ENCODE data around the gene LSAMP. TPM values are rescaled to one million over a fixed set of nuclear protein-coding genes. Genes with fewer than 3 reads are reported as not detected.

The LSAMP gene
- total RNA-seq, 1 donor from 2014 or later, result not detected

DNA sequence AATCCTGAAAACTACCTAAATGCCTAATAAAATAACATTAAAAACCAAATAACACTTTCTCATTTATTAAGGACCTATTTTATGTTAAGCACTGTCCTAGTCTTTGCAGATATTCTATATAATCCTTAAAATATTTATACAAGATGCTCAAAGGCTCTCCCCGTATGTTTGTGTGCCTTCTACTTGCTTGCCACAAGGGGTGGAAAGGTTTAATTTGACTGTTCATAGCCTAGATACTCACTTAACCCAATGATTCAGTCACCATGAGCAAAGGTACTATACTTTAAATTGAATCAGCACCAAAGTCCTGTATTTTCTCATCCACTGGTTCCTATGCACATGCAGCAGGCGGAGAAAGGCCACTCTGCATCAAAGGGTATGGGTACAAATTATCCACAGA is 32.0 kb downstream of the LSAMP start:
- Mint-ChIP-seq H3K9me3 (no peaks in the 10 kb centered on the region), H3K4me3 (no peak overlapping the region), H3K27ac (no peak overlapping the region), H3K4me1 (no peaks in the 10 kb centered on the region), H3K36me3 (ENCODE audit: low read depth) (no peaks in the 10 kb centered on the region), H3K27me3 (no peaks in the 10 kb centered on the region)
- intact Hi-C loops (cut with micrococcal nuclease), result no loop called here
- no peak for DNase-seq

DNA sequence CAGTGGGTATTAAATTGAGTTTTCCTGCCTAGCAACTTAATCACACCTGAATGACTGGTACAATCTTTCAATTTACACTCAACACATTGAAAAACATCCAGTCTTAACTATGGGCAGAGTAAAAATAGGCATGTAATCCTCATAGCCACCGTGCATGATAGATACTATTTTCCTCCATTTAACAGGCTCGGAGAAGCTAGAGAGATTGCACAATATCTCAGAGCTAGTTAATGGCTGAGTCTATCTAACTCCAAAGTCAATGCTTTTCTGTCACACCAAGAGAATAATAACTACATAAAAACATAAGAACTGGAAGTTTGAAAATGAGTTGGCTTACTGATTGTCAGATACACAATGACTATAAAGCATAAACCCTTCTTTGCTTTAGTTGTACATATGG is 36.8 kb downstream of the LSAMP start:
- Mint-ChIP-seq H3K9me3 (no peaks in the 10 kb centered on the region), H3K36me3 (ENCODE audit: low read depth) (no peaks in the 10 kb centered on the region), H3K27me3 (no peaks in the 10 kb centered on the region), H3K4me3 (no peak overlapping the region), H3K27ac (no peak overlapping the region), H3K4me1 (no peaks in the 10 kb centered on the region)
- intact Hi-C loops (cut with micrococcal nuclease), result no loop called here
- DNase-seq, result no peak

GRCh38 chr3:116405231-116405630 is 40.1 kb downstream of the LSAMP start:
- H3K36me3 Mint-ChIP-seq (ENCODE audit: low read depth), result no peaks in the 10 kb centered on the region
- no peaks in the 10 kb centered on the region for H3K9me3 Mint-ChIP-seq
- intact Hi-C loops (cut with micrococcal nuclease), result no loop called here
- H3K4me3 Mint-ChIP-seq, result no peak overlapping the region
- H3K4me1 Mint-ChIP-seq, result no peaks in the 10 kb centered on the region
- no peak for DNase-seq
- H3K27ac Mint-ChIP-seq, result no peak overlapping the region
- no peaks in the 10 kb centered on the region for H3K27me3 Mint-ChIP-seq

GRCh38 chr3:116399701-116400226 is 45.5 kb downstream of the LSAMP start:
- no peak for DNase-seq
- intact Hi-C loops (cut with micrococcal nuclease), result no loop called here
- no peaks in the 10 kb centered on the region for H3K36me3 Mint-ChIP-seq (ENCODE audit: low read depth)
- no peaks in the 10 kb centered on the region for H3K27me3 Mint-ChIP-seq
- no peaks in the 10 kb centered on the region for H3K4me1 Mint-ChIP-seq
- peaks cover 4% of the 10 kb centered on the region for H3K9me3 Mint-ChIP-seq
- no peak overlapping the region for H3K27ac Mint-ChIP-seq
- no peak overlapping the region for H3K4me3 Mint-ChIP-seq

- H3K27ac Mint-ChIP-seq, result no peak overlapping the region
- no peaks in the 10 kb centered on the region for H3K36me3 Mint-ChIP-seq (ENCODE audit: low read depth)
- H3K4me1 Mint-ChIP-seq, result no peaks in the 10 kb centered on the region
- intact Hi-C loops (cut with micrococcal nuclease), result no loop called here
- no peak for DNase-seq
- peaks cover 4% of the 10 kb centered on the region for H3K9me3 Mint-ChIP-seq
- no peaks in the 10 kb centered on the region for H3K27me3 Mint-ChIP-seq
- no peak overlapping the region for H3K4me3 Mint-ChIP-seq
Observed at GRCh38 chr3:116394365-116394764, 50.9 kb downstream of the LSAMP start.

- intact Hi-C loops (cut with micrococcal nuclease), result no loop called here
- Mint-ChIP-seq H3K9me3 (peaks cover 4% of the 10 kb centered on the region), H3K27me3 (no peaks in the 10 kb centered on the region)
Observed at GRCh38 chr3:116393199-116393598, 52.1 kb downstream of the LSAMP start.

GRCh38 chr3:116392291-116392690 is 53.0 kb downstream of the LSAMP start:
- Mint-ChIP-seq H3K4me3 (no peak overlapping the region), H3K9me3 (peaks cover 4% of the 10 kb centered on the region), H3K36me3 (ENCODE audit: low read depth) (no peaks in the 10 kb centered on the region), H3K4me1 (no peaks in the 10 kb centered on the region), H3K27ac (no peak overlapping the region), H3K27me3 (no peaks in the 10 kb centered on the region)
- intact Hi-C loops (cut with micrococcal nuclease), result no loop called here
- no peak for DNase-seq

More at GRCh38 chr3:116393199-116393598, 52.1 kb downstream of the LSAMP start:
- no peak overlapping the region for H3K27ac Mint-ChIP-seq
- H3K4me3 Mint-ChIP-seq, result no peak overlapping the region
- DNase-seq, result no peak
- no peaks in the 10 kb centered on the region for H3K36me3 Mint-ChIP-seq (ENCODE audit: low read depth)
- no peaks in the 10 kb centered on the region for H3K4me1 Mint-ChIP-seq

DNA sequence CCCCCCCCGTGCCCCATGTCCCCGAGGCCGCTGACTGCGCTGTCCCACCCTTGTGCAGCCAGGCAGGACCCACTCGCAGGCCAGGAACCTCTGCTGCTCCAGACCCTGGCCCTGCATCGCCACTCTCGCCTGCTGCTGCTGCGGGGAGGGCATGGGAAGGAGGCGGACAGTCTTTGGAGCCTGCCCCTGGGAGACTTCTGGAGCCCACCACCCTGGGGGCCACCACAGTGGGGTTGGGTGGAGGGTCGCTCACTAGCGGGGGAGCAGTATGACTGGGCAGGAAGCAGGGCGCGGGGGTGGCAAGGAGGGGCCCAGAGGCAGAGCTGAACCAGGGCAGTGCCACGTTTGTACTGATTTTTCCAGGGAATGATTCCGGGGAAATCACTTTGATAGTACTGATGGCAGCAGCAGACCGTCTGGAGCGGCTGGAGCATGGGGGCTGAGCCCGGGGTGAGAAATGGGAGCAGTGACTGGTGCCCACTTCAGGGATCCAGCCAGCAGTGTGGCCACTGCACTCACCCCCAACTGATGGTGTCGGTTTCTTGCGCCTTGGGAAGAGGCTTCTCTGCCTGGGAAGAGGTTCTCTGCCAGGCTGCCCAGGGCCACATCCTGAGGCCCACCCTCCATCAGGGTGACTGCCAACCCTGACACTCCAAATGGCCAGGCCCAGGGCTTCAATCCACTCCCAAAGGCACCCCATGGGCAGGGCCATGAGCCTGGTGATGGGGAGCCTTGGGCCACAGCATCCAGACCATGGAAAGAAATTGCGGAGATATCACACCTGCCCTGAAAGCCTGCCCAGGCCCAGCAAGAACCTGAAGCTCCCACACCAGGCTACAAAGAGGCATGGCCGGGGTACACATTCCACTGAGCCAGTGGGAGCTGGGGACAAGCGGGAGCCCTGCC is 53.7 kb downstream of the LSAMP start:
- H3K4me1 Mint-ChIP-seq, result no peaks in the 10 kb centered on the region
- no peaks in the 10 kb centered on the region for H3K27me3 Mint-ChIP-seq
- H3K4me3 Mint-ChIP-seq, result no peak overlapping the region
- H3K36me3 Mint-ChIP-seq (ENCODE audit: low read depth), result no peaks in the 10 kb centered on the region
- no peak for DNase-seq
- H3K27ac Mint-ChIP-seq, result no peak overlapping the region
- intact Hi-C loops (cut with micrococcal nuclease), result no loop called here
- no peaks in the 10 kb centered on the region for H3K9me3 Mint-ChIP-seq

GRCh38 chr3:116390318-116390717 is 55.0 kb downstream of the LSAMP start:
- intact Hi-C loops (cut with micrococcal nuclease), result no loop called here
- no peaks in the 10 kb centered on the region for H3K27me3 Mint-ChIP-seq
- no peaks in the 10 kb centered on the region for H3K9me3 Mint-ChIP-seq
- no peak overlapping the region for H3K27ac Mint-ChIP-seq
- H3K4me1 Mint-ChIP-seq, result no peaks in the 10 kb centered on the region
- H3K4me3 Mint-ChIP-seq, result no peak overlapping the region
- H3K36me3 Mint-ChIP-seq (ENCODE audit: low read depth), result no peaks in the 10 kb centered on the region
- DNase-seq, result no peak

GRCh38 chr3:116388867-116389385 is 56.4 kb downstream of the LSAMP start:
- H3K4me3 Mint-ChIP-seq, result no peak overlapping the region
- no peaks in the 10 kb centered on the region for H3K36me3 Mint-ChIP-seq (ENCODE audit: low read depth)
- H3K27ac Mint-ChIP-seq, result no peak overlapping the region
- no peaks in the 10 kb centered on the region for H3K4me1 Mint-ChIP-seq
- no peak for DNase-seq
- no peaks in the 10 kb centered on the region for H3K27me3 Mint-ChIP-seq
- intact Hi-C loops (cut with micrococcal nuclease), result no loop called here
- H3K9me3 Mint-ChIP-seq, result no peaks in the 10 kb centered on the region

GRCh38 chr3:116386168-116386567 is 59.1 kb downstream of the LSAMP start:
- Mint-ChIP-seq H3K36me3 (ENCODE audit: low read depth) (no peaks in the 10 kb centered on the region), H3K4me3 (no peak overlapping the region), H3K27me3 (no peaks in the 10 kb centered on the region), H3K27ac (no peak overlapping the region), H3K9me3 (no peaks in the 10 kb centered on the region), H3K4me1 (no peaks in the 10 kb centered on the region)
- intact Hi-C loops (cut with micrococcal nuclease), result no loop called here
- no peak for DNase-seq

- H3K4me3 Mint-ChIP-seq, result no peak overlapping the region
- DNase-seq, result no peak
- no peaks in the 10 kb centered on the region for H3K4me1 Mint-ChIP-seq
- no peaks in the 10 kb centered on the region for H3K9me3 Mint-ChIP-seq
- intact Hi-C loops (cut with micrococcal nuclease), result no loop called here
- H3K27me3 Mint-ChIP-seq, result no peaks in the 10 kb centered on the region
- no peaks in the 10 kb centered on the region for H3K36me3 Mint-ChIP-seq (ENCODE audit: low read depth)
- H3K27ac Mint-ChIP-seq, result no peak overlapping the region
Observed at GRCh38 chr3:116384717-116385116, 60.6 kb downstream of the LSAMP start.

GRCh38 chr3:116378077-116378476 is 67.2 kb downstream of the LSAMP start:
- intact Hi-C loops (cut with micrococcal nuclease), result no loop called here
- H3K4me3 Mint-ChIP-seq, result no peak overlapping the region
- no peak overlapping the region for H3K27ac Mint-ChIP-seq
- no peak for DNase-seq
- H3K27me3 Mint-ChIP-seq, result no peaks in the 10 kb centered on the region
- no peaks in the 10 kb centered on the region for H3K4me1 Mint-ChIP-seq
- no peaks in the 10 kb centered on the region for H3K36me3 Mint-ChIP-seq (ENCODE audit: low read depth)
- H3K9me3 Mint-ChIP-seq, result no peaks in the 10 kb centered on the region

- H3K4me3 Mint-ChIP-seq, result no peak overlapping the region
- no peaks in the 10 kb centered on the region for H3K36me3 Mint-ChIP-seq (ENCODE audit: low read depth)
- no peak for DNase-seq
- H3K27ac Mint-ChIP-seq, result no peak overlapping the region
- H3K9me3 Mint-ChIP-seq, result no peaks in the 10 kb centered on the region
- intact Hi-C loops (cut with micrococcal nuclease), result no loop called here
- no peaks in the 10 kb centered on the region for H3K27me3 Mint-ChIP-seq
- H3K4me1 Mint-ChIP-seq, result no peaks in the 10 kb centered on the region
Observed at GRCh38 chr3:116374901-116375300, 70.4 kb downstream of the LSAMP start.

Measured in activated CD4-positive, alpha-beta T cell treated with anti-CD3 and anti-CD28 coated beads, Interleukin-2, amount 10 ng/mL, durations not matched to agents 24 days and 14 days (primary cell).